ENCODE data around the gene B4GALT1. TPM values are rescaled to one million over a fixed set of nuclear protein-coding genes. Genes with fewer than 3 reads are reported as not detected.

The B4GALT1 gene
- total and polyA plus RNA-seq, 2 of the 8 experiments (the other 6 are each of a cell fraction or from before 2014, with no cell fraction given): 12.8 to 18.2 TPM

- Histone ChIP-seq H2BK15ac (ENCODE audit: low read length) (no peak overlapping the region), H3K9me3 (ENCODE audit: insufficient read depth in 2 of 2, low read depth in 1 of 2, low read length in 1 of 2) (no peaks in the 10 kb centered on the region), H2AK5ac (ENCODE audit: low read depth, low read length) (no peak overlapping the region), H3K4me1 (replicated peaks in 1 of 4; ENCODE audit: control insufficient read depth in 3 of 4, insufficient read depth in 4 of 4, low read length in 3 of 4) (no peaks in the 10 kb centered on the region), H2BK120ac (replicated peaks; ENCODE audit: low read depth, low read length) (no peak overlapping the region), H3K79me1 (ENCODE audit: low read depth, low read length) (no peaks in the 10 kb centered on the region), H2BK20ac (ENCODE audit: low read length) (no peak overlapping the region), H2BK5ac (ENCODE audit: low read depth, low read length) (no peak overlapping the region), H4K5ac (ENCODE audit: insufficient read length, low read depth, low read length) (no peak overlapping the region), H3K36me3 (ENCODE audit: control insufficient read depth in 2 of 4, insufficient read depth in 4 of 4, low read length in 3 of 4) (no peaks in the 10 kb centered on the region), H3K9ac (replicated peaks in 1 of 4; ENCODE audit: extremely low read depth in 1 of 4, low read depth in 3 of 4, low read length in 3 of 4) (no peak overlapping the region), H4K91ac (replicated peaks; ENCODE audit: insufficient read length, low read length) (no peak overlapping the region), H3K27me3 (replicated peaks in 1 of 4; ENCODE audit: control insufficient read depth in 3 of 4, extremely low read depth in 1 of 4, insufficient read depth in 3 of 4, low read length in 3 of 4) (no peaks in the 10 kb centered on the region), H3K79me2 (ENCODE audit: control insufficient read depth in 1 of 2, insufficient read depth in 2 of 2, low read length in 2 of 2) (no peaks in the 10 kb centered on the region), H3K56ac (replicated peaks; ENCODE audit: insufficient read length, low read depth, low read length) (no peak overlapping the region), H3K23ac (ENCODE audit: insufficient read length) (no peak overlapping the region), H3K14ac (ENCODE audit: insufficient read length) (no peak overlapping the region), H4K20me1 (replicated peaks in 1 of 2; ENCODE audit: control insufficient read depth in 1 of 2, insufficient read depth in 2 of 2, low read length in 2 of 2) (no peaks in the 10 kb centered on the region), H3K23me2 (ENCODE audit: low read depth, low read length) (no peaks in the 10 kb centered on the region), H2BK12ac (ENCODE audit: low read depth, low read length) (no peak overlapping the region), H4K8ac (ENCODE audit: extremely low read depth, insufficient read depth, low read length) (no peak overlapping the region), H2AFZ (ENCODE audit: low read length) (no peak overlapping the region), H3K4ac (replicated peaks; ENCODE audit: insufficient read length, low read depth, low read length) (no peak overlapping the region), H3K18ac (ENCODE audit: extremely low read depth, low read length) (no peak overlapping the region), H3K27ac (ENCODE audit: low read depth, low read length) (no peak overlapping the region), H3K4me3 (ENCODE audit: extremely low read depth in 1 of 4, insufficient read depth in 2 of 4, low read depth in 3 of 4, low read length in 4 of 4) (no peak overlapping the region), H3K4me2 (ENCODE audit: insufficient read depth in 1 of 2, low read depth in 2 of 2, low read length in 2 of 2) (no peak overlapping the region)
- TF ChIP-seq POU5F1 (IDR thresholded peaks at IDR 0.05; ENCODE audit: low read depth, low read length) (no peak), JUN (IDR thresholded peaks at IDR 0.05; ENCODE audit: low read depth, low read length) (no peak), CBX5 (IDR thresholded peaks at IDR 0.05; ENCODE audit: low read depth, low read length) (no peak), SP1 (IDR thresholded peaks at IDR 0.05; ENCODE audit: low read depth, low read length) (no peak), NANOG (IDR thresholded peaks at IDR 0.05; ENCODE audit: insufficient read depth, low read depth, low read length, poor library complexity, severe bottlenecking) (no peak), POLR2AphosphoS5 (IDR thresholded peaks at IDR 0.05; ENCODE audit: low read depth, low read length) (no peak), CBX8 (IDR thresholded peaks at IDR 0.05; ENCODE audit: borderline replicate concordance, low read depth, low read length) (no peak), HDAC6 (IDR thresholded peaks at IDR 0.05; ENCODE audit: low read depth, low read length) (no peak), E2F6 (IDR thresholded peaks at IDR 0.05) (no peak), CTBP2 (IDR thresholded peaks at IDR 0.05; ENCODE audit: borderline replicate concordance, insufficient read depth, insufficient read length, low read length) (no peak), SIRT6 (IDR thresholded peaks at IDR 0.05; ENCODE audit: low read length) (no peak), SP2 (IDR thresholded peaks at IDR 0.05; ENCODE audit: low read length) (no peak)
- WGBS, 2 experiments (ENCODE audit: extremely low coverage in 1 of 2, insufficient coverage in 1 of 2, insufficient read length in 1 of 2, insufficient replicate concordance in 2 of 2, low coverage in 1 of 2, low lambda C conversion rate in 2 of 2, missing lambda C conversion rate in 1 of 2): 78% methylated on average over 4 of the region's 4 CpGs; no CpG with 5 or more reads in 1 of the 2 experiments
- DNase-seq (ENCODE audit: low read depth in 1 of 2, low spot score in 2 of 2): no peak
- CTCF ChIA-PET (ENCODE audit: partially characterized antibody): interaction anchor here (0.9 to 1.9 kb wide), 6 partner anchors 9 to 115 kb away, joined by 3 to 7 read pairs (median 3); no protein-coding TSS in a partner anchor
- POLR2A ChIA-PET (ENCODE audit: partially characterized antibody): interaction anchor here (1.0 kb wide), 1 partner anchor 134 kb away, joined by 3 read pairs; the partner anchor contains the start of gene SMU1
- FAIRE-seq: no peak
These were observed 43.0 kb upstream of the B4GALT1 start for GRCh38 chr9:33210006-33210715.
